ENCODE data around the gene LRCH1.

Gene LRCH1

GRCh38 chr13:46536341-46536740 lies 16.6 kb upstream of the LRCH1 start:
- no peak for ATAC-seq

DNA sequence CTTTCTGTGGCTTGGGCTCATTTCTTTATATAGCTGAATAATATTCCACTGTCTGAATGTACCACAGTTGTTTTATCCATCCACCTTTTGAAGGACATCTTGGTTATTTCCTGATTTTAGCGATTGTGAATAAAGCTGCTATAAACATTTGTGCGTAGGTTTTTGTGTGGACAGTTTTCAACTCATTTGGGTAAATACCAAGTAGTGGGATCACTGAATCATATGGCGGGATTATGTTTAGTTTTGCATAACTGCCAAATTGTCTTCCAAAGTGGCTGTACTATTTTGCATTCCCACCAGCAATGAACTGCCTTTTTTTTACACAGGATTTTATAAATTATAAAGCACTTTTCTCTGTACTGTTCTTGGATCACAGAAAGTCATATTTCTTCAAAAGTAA lies 13.7 kb upstream of the LRCH1 start:
- no peak for ATAC-seq

- ATAC-seq = no peak
Measured at GRCh38 chr13:46541210-46541609, 11.8 kb upstream of the LRCH1 start.

- no peak for ATAC-seq
Measured at GRCh38 chr13:46542833-46543232, 10.1 kb upstream of the LRCH1 start.

GRCh38 chr13:46543287-46543686 lies 9.7 kb upstream of the LRCH1 start:
- ATAC-seq = no peak

- no peak for ATAC-seq
Measured at GRCh38 chr13:46544208-46544607, 8.8 kb upstream of the LRCH1 start.

DNA sequence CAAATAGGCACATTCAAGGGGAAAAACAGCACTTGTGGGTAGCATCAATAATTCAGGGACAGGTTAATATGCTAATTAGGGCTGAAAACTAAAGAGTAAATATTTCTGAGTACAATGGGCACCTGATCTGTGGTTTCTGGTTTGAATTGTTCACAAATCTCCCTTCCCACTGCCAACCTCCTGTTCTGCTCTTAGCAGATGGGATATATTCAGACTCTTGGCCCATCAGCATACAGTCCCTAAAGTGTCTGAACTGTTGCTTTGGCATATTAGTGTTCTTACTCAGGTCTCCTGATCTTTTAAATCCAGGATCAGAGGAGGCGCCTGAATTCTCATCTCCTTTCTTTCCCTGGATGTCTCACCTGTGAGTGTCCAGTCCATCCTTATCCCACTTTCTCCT lies 8.2 kb upstream of the LRCH1 start:
- no peak for ATAC-seq

- no peak for ATAC-seq
Measured at GRCh38 chr13:46546084-46546768, 6.7 kb upstream of the LRCH1 start.

GRCh38 chr13:46550822-46551221 lies 2.1 kb upstream of the LRCH1 start:
- no peak for ATAC-seq

GRCh38 chr13:46551410-46552302 lies 1.3 kb upstream of the LRCH1 start:
- ATAC-seq = no peak

GRCh38 chr13:46552303-46552682 lies 677 bp upstream of the LRCH1 start:
- ATAC-seq = no peak

- ATAC-seq = peak in 1 of 2 donors; percentile 1
Measured at GRCh38 chr13:46553521-46553885, 533 bp downstream of the LRCH1 start.

DNA sequence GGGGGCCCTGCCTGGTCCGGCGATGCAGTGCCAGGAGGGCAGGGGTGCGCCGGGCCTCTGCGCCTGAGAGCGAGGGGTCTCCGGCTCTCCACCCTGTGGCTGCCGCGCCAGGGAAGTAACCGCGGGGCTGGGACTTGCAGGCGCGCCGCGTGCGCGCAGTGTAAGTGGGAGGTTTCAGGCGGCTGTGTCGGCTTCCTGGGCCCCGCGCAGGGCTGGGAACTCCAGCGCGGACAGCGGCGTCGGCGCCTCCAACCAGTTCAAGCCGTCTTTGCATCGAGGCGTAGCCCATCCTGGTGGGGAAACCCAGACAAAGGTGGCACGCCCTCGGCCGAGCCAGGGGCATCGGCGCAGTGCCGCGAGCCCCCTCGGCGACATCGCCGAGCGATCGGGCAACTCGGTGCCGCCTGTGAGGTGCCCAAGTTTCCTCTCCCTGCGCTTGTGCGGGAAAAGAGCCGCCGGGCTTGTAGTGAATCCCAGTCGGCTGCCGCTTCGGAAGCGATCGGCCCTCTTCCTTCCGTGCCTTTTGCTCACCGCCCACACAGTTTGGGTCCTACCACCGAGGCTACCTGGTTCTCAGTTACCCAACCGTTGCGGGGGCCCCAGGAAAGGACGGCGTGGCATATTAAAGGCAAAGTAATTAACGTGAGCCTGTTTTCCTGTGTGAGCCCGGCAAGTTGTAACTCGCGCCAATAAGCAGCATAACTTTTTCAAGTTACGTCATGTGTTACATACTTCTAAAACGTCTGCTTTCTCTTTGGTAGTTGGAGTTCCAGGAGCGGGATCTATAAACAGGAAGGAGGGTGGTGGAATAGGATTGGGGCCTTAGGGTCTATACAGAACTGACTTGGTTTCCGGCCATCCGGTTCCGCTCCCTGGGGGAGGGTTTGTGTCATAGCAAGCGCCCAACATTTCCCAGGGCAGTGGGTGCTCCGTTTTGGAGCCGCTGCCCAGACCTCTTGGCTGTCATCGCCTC lies 1.2 kb downstream of the LRCH1 start:
- peak; percentile 56 to 58 for ATAC-seq

GRCh38 chr13:46554951-46555350 lies 2.0 kb downstream of the LRCH1 start:
- no peak for ATAC-seq

GRCh38 chr13:46555722-46556417 lies 2.9 kb downstream of the LRCH1 start:
- ATAC-seq = no peak

DNA sequence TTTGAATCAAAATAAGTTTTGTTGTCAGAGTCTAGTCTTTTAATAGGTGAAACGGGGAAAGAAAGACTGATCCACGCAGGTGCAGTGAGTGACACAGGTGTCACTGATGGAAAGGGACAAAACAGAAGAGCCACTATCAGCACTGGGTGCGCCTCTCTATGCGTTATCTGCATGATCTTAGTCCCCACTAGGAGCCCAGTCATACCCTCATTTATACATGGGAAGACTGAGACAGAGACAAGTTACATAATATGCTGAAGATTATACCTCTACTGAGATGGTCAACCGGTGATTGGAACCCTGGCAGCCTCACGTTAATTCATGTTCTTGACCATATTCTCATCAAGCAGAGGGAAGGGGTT lies 3.4 kb downstream of the LRCH1 start:
- no peak for ATAC-seq

- no peak for ATAC-seq
Measured at GRCh38 chr13:46559272-46559805, 6.4 kb downstream of the LRCH1 start.

DNA sequence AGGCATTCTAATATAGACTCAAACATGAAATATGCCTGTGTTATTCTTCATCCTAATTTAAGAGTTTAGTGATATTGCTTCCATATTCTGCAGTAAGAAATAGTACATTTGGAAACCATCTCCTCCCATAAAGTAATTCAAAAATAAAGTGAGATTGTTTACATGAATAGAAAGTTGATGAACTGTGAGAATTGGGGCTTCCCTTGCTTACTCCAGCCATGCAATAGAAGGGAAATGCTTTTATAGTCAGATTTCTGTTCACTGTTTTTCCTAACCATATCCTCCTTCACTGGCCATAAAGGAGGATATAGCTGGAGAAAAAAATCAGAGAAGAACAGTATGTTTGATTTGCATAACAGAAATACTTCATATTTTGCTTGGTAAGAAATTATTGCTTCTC lies 7.8 kb downstream of the LRCH1 start:
- no peak for ATAC-seq

GRCh38 chr13:46561286-46561685 lies 8.3 kb downstream of the LRCH1 start:
- no peak for ATAC-seq

- no peak for ATAC-seq
Measured at GRCh38 chr13:46561691-46562090, 8.7 kb downstream of the LRCH1 start.

- no peak for ATAC-seq
Measured at GRCh38 chr13:46562152-46562551, 9.2 kb downstream of the LRCH1 start.

GRCh38 chr13:46562581-46562980 lies 9.6 kb downstream of the LRCH1 start:
- no peak for ATAC-seq

Data from activated CD4-positive, CD25-positive, alpha-beta regulatory T cell treated with anti-CD3 and anti-CD28 coated beads, Interleukin-2, amount 50 U/mL, for 24 hours (primary cell).